Heart right ventricle (tissue), 16 donors: ENCODE measurements around the gene SPATA31D1. TPM values are rescaled to one million over a fixed set of nuclear protein-coding genes. Genes with fewer than 3 reads are reported as not detected.

ENCODE experiments used
- ATAC-seq, 8 donors: fragments of 200-7000 bp; cut with Tn5 transposase; one replicate each; pipeline ENCODE4 v1.9.1; 2020; ENCODE audit warnings: mild to moderate bottlenecking in 8 of 8, moderate library complexity in 8 of 8, moderate number of reproducible peaks in 1 of 8
- DNase-seq, 2 donors: peaks; one replicate each; pipeline ENCODE4 v3.0.0-alpha.2; 2020
- H3K27ac ChIP-seq, 10 donors: fragments of 200-600 bp; sonication (generic) in 2 of 10; one replicate each; pipeline versions ENCODE4 v1.5.0 to v1.8.0; 2020 to 2022; ENCODE audit warnings: mild to moderate bottlenecking in 3 of 10
- H3K27me3 ChIP-seq, 7 donors: fragments of 200-600 bp; one replicate each; pipeline ENCODE4 v1.8.0; 2021 to 2022; ENCODE audit warnings: mild to moderate bottlenecking in 2 of 7
- H3K36me3 ChIP-seq, 9 donors: fragments of 200-600 bp; sonication (generic) in 1 of 9; one replicate each; pipeline versions ENCODE4 v1.5.0 to v1.8.0; 2020 to 2022; ENCODE audit warnings: mild to moderate bottlenecking in 2 of 9
- H3K4me1 ChIP-seq, 9 donors: fragments of 200-600 bp; sonication (generic) in 1 of 9; one replicate each; pipeline versions ENCODE4 v1.5.0 to v1.8.0; 2020 to 2022; ENCODE audit warnings: mild to moderate bottlenecking in 4 of 9
- H3K4me3 ChIP-seq, 10 donors: fragments of 200-600 bp; sonication (generic) in 2 of 10; one replicate each; pipeline versions ENCODE4 v1.5.0 to v1.8.0; 2020 to 2022; ENCODE audit warnings: mild to moderate bottlenecking in 7 of 10, moderate library complexity in 2 of 10
- H3K9me3 ChIP-seq, 11 donors: fragments of 200-600 bp in 10 of 11; sonication (generic) in 2 of 11; one replicate each; pipeline versions ENCODE4 v1.5.0 to v1.8.0; 2013 to 2022; ENCODE audit warnings: mild to moderate bottlenecking in 2 of 11, control low read depth in 1 of 11, moderate library complexity in 1 of 11
- WGBS, 2 donors: extraction: QIAGEN DNeasy Blood & Tissue Kit; methylation state at CpG; one replicate each; pipeline ENCODE4 v1.1.7; 2013; ENCODE audit warnings: inconsistent platforms in 1 of 2; 5-methylcytosine and 5-hydroxymethylcytosine counted together
- intact Hi-C, 10 donors: fragments of 100-400 bp; cut with DNase I; formaldehyde crosslinking; loops; one replicate each; pipeline versions ENCODE4 v1.11.1 to v1.14.2; 2022
- polyA plus RNA-seq, 2 donors: library from polyadenylated mRNA; stranded (reverse); fragments of 200-250 nt; gene quantifications; one replicate each; pipeline ENCODE4 v1.2.3, GENCODE V29; 2013
- total RNA-seq, 10 donors: library from RNA; stranded (reverse); fragmentation: NEBNext Ultra II Directional in 3 of 10; extraction: Animal tissue kit (Norgen Biotek cat#: 25700) in 3 of 10; gene quantifications; one replicate each; pipeline versions ENCODE4 v1.2.1 to v1.2.4, GENCODE V29; 2021 to 2023
- TF ChIP-seq, protein P1 (sequence below), 9 donors: fragments of 200-600 bp; sonication (generic) in 2 of 9; IDR thresholded peaks; one replicate each; pipeline versions ENCODE4 v1.5.0 to v1.8.0; 2021 to 2022; ENCODE audit warnings: antibody characterized with exemption in 9 of 9, mild to moderate bottlenecking in 5 of 9, moderate library complexity in 1 of 9
- donor health status: Arrhythmogenic right ventricular cardiomyopathy.
- donor health status: ischemic (EF 13 %, LVEDD 7.1; RV severe dilation, severe dysfunction).
- donor health status: healthy with polysubstance abuse.
- donor health status: DM: no; HTN: yes; CAD: no.
- donor health status: DM: no; HTN: no; CAD: no.
- donor health status: ischemic (EF 25% LVEDD 6.9; RV normal size, moderate dysfunction).
- donor health status: ischemic (EF 25% LVEDD 5.7; RV mildly dilated, moderate dysfunction).
- donor health status: healthy.
- donor health status: DM: yes; HTN: yes; CAD: no.
- donor health status: Ischemic cardiomyopathy.
- donor health status: ischemic (EF 35%, LVEDD 5.7; RV mildly dilated, moderate dysfunction).
- donor health status: nonischemic (EF 11% LVEDD 7.7; RV severe dilation, severe dysfunction).
- donor health status: DM: yes; HTN: yes; CAD: no.
- donor health status: PGD.
- donor health status: ischemic (EF 29% LVEDD 5.4; RV normal size, mild dysfunction).
- donor health status: nonischemic (EF 23%, LVEDD 6.1; RV moderate dilation, normal function).

SPATA31D1 gene
- total and polyA plus RNA-seq, 12 donors: 0.07 TPM; not detected in 11

DNA sequence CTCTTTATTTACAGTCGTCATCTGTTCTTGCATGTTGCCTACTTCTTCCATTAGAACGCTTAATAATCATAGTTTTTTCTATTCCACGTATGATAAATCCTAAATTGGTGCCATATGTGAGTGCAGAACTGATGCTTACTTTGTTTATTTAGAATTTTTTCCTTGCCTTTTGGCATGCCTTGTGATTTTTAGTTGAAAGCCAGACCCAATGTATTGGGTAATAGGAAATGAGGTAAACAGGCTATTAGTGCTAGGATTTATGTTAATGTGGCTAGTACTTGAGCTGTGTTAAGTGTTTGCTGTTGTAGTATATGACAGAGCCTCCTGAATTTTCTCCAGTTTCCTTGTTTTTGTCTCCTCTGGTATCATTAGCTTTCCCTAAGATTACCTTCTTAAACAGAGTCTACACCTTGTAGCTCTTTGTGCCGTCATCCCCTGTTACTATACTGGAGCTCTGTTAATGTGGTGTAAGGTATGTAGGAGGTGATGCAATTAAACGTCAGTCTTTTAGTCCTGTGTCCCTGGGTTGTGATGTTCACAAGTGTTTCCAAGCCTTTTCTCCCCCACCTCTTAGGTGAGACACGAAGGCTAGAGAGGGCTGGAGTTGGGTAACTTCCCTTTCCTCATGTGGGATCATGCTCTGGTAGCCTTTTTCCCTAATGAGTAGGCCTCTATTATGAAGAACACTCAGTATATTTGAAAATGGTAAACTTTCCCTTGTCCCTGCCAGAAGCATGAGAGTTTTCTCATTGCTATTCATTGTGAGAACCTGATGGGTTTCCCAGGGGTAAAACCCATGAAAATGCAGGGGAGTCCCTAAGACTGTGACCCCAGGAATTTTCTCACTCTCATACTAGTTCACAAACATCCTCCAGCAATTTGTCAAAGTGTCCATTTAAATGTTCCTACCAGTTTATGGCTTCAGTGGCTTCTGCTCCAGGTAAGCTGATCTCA is 24.1 kb upstream of the SPATA31D1 start:
- 81 to 86% methylated on average over 6 of the region's 6 CpGs for WGBS, 2 donors
- Histone ChIP-seq H3K36me3 (no peaks in the 10 kb centered on the region), H3K27me3 (no peaks in the 10 kb centered on the region), H3K9me3 (peaks cover 0 to 12% (median 0%) of the 10 kb centered on the region in 11 donors), H3K27ac (no peak overlapping the region), H3K4me1 (no peaks in the 10 kb centered on the region), H3K4me3 (no peak overlapping the region)
- intact Hi-C loops: no loop called here
- DNase-seq (no peak), ATAC-seq (no peak)
- TF ChIP-seq, protein P1, sequence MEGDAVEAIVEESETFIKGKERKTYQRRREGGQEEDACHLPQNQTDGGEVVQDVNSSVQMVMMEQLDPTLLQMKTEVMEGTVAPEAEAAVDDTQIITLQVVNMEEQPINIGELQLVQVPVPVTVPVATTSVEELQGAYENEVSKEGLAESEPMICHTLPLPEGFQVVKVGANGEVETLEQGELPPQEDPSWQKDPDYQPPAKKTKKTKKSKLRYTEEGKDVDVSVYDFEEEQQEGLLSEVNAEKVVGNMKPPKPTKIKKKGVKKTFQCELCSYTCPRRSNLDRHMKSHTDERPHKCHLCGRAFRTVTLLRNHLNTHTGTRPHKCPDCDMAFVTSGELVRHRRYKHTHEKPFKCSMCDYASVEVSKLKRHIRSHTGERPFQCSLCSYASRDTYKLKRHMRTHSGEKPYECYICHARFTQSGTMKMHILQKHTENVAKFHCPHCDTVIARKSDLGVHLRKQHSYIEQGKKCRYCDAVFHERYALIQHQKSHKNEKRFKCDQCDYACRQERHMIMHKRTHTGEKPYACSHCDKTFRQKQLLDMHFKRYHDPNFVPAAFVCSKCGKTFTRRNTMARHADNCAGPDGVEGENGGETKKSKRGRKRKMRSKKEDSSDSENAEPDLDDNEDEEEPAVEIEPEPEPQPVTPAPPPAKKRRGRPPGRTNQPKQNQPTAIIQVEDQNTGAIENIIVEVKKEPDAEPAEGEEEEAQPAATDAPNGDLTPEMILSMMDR (IDR thresholded peaks at IDR 0.05): no peak

DNA sequence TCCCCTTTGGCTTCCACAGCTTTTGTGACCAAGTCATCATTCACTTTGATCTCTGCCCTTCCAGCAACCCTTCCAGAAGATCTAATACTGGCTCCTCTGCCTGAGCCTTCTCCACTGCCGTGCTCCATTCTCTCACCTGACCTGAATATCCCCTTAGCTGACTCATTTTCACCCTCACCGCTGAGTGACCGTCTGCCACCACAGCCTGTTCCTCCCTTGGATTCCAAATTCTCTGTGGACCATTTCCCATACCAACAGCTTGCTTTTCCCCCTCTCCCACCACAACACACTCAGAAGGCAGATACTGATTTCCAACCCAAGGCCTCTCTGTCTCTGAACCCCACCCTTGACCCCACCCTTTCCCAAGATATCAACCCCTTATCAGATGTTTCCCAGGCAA is 20.5 kb upstream of the SPATA31D1 start:
- no peak overlapping the region for H3K4me3 ChIP-seq
- H3K27me3 ChIP-seq: no peaks in the 10 kb centered on the region
- no peaks in the 10 kb centered on the region for H3K4me1 ChIP-seq
- intact Hi-C loops: no loop called here
- TF ChIP-seq, protein P1 (IDR thresholded peaks at IDR 0.05): no peak
- ATAC-seq (no peak), DNase-seq (no peak)
- whole genome bisulfite sequencing, 2 donors: 89 to 92% methylated on average over 3 of the region's 3 CpGs
- H3K36me3 ChIP-seq: no peaks in the 10 kb centered on the region
- H3K9me3 ChIP-seq: peaks cover 0 to 12% (median 0%) of the 10 kb centered on the region in 11 donors
- no peak overlapping the region for H3K27ac ChIP-seq

DNA sequence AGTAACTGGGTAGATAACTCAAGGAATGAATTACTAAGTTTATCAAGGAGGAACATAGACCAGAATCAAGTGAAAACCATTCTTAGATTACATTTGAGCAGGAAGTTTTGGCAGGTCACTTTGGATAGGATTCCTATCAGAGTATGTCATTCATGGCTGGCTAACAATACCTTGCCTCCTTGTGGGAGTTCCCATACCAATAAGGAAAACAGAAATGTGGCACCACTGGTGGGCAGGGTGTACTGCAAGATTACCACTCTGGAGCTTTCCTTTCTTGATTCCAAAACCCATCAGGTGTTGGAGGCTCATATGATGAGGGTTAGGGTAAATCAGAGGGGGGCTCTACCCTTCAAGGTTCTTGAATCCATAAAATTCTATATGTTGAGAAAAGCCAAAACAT is 18.6 kb upstream of the SPATA31D1 start:
- intact Hi-C loops: no loop called here
- Histone ChIP-seq H3K27me3 (no peaks in the 10 kb centered on the region), H3K4me3 (no peak overlapping the region), H3K4me1 (no peaks in the 10 kb centered on the region), H3K9me3 (peaks cover 0 to 22% (median 0%) of the 10 kb centered on the region in 11 donors), H3K27ac (no peak overlapping the region), H3K36me3 (no peaks in the 10 kb centered on the region)
- TF ChIP-seq, protein P1 (IDR thresholded peaks at IDR 0.05): no peak
- ATAC-seq (no peak), DNase-seq (no peak)

DNA sequence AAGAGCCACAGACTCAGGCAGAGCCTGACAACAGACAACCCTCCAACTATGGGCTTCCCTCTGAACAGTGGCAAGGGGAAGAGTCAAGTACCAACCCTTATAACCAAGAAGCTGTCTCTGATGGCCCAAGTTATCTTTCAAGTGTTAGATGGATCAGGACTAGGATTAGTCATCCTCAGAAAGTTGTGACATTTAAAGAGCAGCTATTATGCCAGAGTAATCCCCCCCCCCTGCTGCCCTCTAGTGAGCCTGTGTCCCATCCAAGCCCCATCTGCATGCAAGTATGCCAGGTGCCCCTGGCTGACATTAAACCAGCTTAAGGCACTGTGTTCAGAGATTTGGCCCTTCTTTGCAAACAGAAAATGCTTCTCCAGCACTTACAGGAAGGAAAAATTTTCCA is 16.8 kb upstream of the SPATA31D1 start:
- DNase-seq (no peak), ATAC-seq (no peak)
- Histone ChIP-seq H3K4me3 (no peak overlapping the region), H3K36me3 (no peaks in the 10 kb centered on the region), H3K27me3 (no peaks in the 10 kb centered on the region), H3K9me3 (peaks cover 0 to 15% (median 0%) of the 10 kb centered on the region in 11 donors), H3K27ac (no peak overlapping the region), H3K4me1 (no peaks in the 10 kb centered on the region)
- TF ChIP-seq, protein P1 (IDR thresholded peaks at IDR 0.05): no peak
- intact Hi-C loops: no loop called here
